HG03378 (cell line): ENCODE measurements around the gene TLCD3B.

Source experiments
- ATAC-seq: cut with Tn5 transposase; IDR thresholded peaks from one replicate; pipeline ENCODE4 v1.9.1; 2021; ENCODE audit warnings: mild to moderate bottlenecking, moderate library complexity; ENCODE audit not compliant: unreplicated experiment

Gene TLCD3B

DNA sequence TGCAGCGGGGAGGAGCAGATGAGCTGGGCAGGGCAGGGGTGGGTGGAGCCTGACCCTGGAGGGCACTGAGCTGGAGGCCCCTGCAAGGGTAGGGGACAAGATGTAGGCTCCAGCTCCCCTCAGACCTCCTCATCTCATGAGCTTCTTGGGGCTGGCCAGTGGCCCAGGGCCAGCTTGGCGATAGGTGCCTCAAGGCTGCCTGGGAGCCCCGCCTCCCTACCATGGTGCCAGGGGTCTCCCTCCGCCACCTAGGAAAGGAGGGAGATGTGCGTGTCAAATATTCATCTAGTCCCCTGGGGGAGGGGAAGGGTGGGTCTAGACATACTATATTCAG is 39.5 kb downstream of the TLCD3B start:
- no peak for ATAC-seq

DNA sequence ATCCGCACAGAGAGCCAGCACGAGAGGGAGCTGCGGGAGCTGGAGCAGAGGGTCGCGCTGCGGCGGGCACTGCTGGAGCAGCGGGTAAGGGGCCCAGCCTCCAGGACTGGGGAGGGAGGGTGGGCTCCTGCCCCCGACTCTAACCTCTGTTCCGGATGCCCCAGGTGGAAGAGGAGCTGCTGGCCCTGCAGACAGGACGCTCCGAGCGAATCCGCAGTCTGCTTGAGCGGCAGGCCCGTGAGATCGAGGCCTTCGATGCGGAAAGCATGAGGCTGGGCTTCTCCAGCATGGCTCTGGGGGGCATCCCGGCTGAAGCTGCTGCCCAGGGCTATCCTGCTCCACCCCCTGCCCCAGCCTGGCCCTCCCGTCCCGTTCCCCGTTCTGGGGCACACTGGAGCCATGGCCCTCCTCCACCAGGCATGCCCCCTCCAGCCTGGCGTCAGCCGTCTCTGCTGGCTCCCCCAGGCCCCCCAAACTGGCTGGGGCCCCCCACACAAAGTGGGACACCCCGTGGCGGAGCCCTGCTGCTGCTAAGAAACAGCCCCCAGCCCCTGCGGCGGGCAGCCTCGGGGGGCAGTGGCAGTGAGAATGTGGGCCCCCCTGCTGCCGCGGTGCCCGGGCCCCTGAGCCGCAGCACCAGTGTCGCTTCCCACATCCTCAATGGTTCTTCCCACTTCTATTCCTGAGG is 40.0 kb downstream of the TLCD3B start:
- ATAC-seq = no peak

DNA sequence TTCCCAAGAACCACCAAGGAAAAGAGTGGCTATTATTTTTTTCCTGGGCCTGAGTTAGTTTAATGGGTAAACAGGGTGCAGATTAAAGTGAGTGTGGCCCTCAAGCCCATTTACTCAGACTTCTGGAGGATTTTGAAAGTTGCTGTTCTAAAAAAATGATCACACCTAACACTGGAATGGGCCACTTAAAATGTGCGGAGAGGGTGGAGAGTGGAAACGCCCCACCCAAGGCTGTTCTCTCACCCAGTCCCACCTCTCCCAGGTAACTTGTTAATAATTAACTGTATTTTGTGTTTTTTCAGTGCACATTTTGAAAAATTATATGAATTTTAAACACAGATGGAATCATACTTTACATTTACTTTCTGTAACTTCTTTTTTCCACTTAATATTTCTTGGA is 41.0 kb downstream of the TLCD3B start:
- no peak for ATAC-seq

DNA sequence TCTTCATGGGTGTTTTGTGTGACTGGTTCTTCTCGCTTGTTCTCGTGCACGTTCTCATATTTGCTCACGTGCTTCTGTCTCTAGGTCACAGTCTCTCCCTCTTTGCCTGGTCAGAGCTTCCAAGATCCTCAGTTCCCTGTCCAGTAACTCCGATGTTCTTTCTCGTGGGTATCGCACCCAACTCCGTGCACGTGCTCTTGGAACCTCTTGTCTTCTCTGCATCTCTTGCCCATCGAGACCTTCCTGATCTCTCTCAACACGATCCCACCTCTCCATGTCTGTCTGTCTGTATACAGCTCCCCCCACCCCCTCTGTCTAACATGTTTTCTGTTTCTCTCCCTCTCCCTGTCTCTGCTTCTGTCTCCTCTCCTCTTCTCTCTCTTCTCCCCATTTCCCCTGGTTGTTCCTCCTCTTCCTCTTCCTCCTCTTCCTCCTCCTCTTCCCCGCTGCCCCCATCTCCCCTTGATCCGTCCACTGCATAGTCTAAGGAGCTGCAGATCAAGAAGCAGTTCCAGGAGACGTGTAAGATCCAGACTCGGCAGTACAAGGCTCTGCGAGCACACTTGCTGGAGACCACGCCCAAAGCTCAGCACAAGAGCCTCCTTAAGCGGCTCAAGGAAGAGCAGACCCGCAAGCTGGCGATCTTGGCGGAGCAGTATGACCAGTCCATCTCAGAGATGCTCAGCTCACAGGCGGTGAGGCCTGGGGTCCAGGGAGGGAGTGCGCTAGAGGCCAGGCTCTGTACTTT is 41.8 kb downstream of the TLCD3B start:
- no peak for ATAC-seq

DNA sequence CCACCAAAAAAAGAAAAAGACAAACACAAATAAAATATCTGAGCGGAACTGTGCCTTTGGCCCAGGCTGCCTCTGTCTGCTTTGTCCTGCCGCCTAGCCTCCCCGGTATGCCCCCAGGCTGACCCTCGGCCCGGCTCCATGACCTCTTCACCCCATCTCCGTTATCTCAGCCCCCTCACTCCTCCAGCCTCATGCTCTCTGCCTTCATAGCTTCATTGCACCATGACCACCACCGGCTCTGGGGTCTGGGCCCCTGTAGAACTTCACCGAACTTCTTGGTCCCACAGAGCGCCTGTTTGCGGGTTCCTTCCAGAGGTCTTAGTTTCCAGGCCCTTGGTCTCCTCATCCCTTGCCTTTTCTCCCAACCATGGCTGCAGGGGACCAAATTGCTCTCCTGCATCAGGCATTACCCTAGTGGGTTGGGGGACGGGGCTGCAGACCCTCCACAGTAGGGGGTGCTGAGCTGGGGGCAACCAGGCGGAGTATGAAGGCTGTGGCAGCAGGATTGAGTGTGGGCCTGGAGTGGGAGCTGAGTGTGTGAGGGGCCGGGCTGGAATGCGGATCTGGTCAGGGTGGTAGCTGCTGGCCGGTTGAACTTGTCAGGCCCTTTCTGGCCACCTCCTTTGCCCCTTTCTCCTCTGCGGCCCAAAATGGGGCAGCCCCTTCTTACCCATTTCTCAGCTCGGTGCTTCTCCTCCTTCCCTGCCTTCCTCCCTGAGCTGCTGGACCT is 42.6 kb downstream of the TLCD3B start:
- no peak for ATAC-seq

DNA sequence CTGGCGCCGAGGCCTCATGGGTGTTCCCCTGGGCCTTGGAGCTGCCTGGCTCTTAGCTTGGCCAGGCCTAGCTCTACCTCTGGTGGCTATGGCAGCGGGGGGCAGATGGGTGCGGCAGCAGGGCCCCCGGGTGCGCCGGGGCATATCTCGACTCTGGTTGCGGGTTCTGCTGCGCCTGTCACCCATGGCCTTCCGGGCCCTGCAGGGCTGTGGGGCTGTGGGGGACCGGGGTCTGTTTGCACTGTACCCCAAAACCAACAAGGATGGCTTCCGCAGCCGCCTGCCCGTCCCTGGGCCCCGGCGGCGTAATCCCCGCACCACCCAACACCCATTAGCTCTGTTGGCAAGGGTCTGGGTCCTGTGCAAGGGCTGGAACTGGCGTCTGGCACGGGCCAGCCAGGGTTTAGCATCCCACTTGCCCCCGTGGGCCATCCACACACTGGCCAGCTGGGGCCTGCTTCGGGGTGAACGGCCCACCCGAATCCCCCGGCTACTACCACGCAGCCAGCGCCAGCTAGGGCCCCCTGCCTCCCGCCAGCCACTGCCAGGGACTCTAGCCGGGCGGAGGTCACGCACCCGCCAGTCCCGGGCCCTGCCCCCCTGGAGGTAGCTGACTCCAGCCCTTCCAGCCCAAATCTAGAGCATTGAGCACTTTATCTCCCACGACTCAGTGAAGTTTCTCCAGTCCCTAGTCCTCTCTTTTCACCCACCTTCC is 43.5 kb downstream of the TLCD3B start:
- no peak for ATAC-seq

DNA sequence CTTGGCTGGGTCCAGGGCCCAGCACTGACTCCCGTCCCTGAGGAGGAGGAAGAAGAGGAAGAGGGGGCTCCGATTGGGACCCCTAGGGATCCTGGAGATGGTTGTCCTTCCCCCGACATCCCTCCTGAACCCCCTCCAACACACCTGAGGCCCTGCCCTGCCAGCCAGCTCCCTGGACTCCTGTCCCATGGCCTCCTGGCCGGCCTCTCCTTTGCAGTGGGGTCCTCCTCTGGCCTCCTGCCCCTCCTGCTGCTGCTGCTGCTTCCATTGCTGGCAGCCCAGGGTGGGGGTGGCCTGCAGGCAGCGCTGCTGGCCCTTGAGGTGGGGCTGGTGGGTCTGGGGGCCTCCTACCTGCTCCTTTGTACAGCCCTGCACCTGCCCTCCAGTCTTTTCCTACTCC is 44.1 kb downstream of the TLCD3B start:
- no peak for ATAC-seq

DNA sequence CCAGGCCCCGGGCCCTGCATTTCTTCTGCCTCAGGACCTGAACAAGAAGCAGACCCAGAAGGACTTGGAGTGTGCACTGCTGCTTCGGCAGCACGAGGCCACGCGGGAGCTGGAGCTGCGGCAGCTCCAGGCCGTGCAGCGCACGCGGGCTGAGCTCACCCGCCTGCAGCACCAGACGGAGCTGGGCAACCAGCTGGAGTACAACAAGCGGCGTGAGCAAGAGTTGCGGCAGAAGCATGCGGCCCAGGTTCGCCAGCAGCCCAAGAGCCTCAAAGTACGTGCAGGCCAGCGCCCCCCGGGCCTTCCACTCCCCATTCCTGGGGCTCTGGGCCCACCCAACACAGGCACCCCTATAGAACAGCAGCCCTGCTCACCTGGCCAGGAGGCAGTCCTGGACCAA is 44.8 kb downstream of the TLCD3B start:
- ATAC-seq = no peak

DNA sequence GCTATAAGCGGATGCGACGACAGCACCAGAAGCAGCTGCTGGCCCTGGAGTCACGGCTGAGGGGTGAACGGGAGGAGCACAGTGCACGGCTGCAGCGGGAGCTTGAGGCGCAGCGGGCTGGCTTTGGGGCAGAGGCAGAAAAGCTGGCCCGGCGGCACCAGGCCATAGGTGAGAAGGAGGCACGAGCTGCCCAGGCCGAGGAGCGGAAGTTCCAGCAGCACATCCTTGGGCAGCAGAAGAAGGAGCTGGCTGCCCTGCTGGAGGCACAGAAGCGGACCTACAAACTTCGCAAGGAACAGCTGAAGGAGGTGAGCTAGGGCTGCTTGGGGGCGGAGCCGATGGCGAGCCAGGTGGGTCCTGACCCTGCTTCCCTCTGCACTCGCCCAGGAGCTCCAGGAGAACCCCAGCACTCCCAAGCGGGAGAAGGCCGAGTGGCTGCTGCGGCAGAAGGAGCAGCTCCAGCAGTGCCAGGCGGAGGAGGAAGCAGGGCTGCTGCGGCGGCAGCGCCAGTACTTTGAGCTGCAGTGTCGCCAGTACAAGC is 45.7 kb downstream of the TLCD3B start:
- no peak for ATAC-seq

DNA sequence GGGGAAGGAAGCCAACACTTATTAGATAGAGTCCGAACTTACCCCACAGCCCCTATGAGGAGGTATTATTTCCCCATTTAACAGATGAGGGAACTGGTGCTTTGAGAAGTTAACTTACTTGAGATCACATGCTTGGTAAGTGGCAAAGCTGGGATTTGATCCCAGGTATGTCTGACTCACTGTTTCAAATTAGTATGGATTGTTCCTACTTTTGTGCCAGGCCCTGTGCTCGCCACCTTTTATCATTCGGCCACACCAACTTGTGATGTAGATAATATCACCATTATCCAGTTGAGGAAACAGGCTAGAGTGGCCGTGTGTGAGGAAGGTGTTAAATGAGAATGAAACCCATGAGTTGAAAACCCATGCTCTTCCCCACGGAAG is 46.3 kb downstream of the TLCD3B start:
- ATAC-seq = no peak

DNA sequence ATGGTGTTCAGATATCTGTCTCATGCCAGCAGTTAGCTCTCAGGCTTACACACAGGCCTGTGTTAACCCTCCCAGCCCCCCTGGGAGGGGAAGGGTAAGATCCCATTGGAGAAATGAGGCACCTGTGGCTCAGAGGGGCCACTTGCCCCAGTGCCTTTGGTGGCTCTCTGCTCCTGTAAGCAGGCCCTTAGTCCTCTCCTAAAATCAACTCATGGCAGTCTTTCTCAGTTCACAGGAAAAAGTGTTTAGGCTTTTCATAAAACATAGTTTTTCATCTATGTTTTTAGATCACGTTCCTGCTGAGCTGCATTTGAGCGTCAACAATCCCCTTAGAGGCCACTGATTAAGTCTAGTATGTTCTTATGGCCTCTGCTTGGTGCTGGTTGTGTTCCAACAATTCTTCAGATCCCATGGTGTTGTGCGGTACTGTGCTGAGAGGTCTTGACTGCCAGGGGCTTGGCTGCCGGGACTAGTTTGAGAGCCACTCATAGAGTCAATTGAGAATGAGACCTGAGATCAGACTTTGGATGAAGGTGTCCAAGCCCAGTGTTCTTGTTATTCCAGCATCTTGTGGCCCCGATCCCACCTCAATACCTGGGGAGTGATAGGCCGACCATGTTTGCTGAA is 46.8 kb downstream of the TLCD3B start:
- ATAC-seq = no peak

DNA sequence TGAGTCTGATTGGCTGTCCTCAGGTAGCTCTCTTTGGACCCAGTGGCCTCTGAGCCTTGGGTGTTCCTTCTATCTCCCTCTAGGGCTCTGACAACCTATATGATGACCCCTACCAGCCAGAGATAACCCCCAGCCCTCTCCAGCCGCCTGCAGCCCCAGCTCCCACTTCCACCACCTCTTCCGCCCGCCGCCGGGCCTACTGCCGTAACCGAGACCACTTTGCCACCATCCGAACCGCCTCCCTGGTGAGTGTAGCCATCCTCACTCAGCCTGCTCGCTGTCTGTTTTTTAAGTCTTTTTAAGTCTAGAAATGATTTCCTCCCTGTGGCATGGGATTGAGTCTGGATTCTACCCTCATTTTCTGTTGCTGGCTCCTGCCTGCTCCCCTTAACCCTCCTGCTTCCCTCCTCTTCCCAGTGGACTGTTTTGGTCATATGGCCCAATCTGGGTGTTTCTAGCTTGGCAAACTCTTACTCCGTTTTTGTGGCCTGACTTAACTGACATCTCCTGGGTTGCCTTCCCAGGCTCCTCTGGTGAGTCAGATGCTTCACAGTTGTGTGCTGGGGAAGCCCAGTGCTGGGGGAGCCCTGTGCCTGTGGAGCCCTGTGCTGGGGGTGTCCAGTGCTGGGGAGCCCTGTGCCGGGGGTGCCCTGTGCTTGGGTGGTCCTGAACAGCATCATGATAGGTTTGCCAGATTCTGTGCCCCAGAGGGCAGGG is 47.5 kb downstream of the TLCD3B start:
- ATAC-seq = no peak

DNA sequence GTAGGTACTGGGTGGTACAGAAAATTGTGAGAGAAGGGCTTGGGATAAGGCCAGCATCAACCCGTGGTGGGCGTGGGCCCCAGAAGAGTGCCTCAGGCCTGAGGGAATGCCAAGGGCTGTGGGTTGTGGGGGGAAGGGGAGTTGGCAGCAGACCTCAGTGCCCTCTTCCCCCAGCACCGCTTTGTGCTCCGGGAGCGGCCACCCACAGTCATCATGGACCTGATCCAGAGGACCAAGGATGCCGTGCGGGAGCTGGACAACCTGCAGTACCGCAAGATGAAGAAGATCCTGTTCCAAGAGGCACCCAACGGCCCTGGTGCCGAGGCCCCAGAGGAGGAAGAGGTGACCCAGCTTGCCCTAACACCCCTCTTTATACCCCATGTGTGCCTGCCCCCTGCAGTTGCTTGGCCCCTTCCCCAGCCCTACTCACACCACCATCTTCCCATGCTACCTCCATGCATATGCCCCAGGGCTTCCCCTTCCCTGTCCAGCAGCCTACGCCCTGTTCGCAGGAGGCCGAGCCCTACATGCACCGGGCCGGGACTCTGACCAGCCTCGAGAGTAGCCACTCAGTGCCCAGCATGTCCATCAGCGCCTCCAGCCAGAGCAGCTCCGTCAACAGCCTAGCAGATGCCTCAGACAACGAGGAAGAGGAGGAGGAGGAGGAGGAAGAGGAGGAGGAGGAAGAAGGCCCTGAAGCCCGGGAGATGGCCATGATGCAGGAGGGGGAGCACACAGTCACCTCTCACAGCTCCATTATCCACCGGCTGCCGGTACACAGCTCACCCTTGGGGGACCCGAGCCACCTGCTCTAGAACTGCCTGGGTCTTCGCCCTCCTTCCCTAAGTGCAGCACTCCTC is 48.3 kb downstream of the TLCD3B start:
- ATAC-seq = no peak

DNA sequence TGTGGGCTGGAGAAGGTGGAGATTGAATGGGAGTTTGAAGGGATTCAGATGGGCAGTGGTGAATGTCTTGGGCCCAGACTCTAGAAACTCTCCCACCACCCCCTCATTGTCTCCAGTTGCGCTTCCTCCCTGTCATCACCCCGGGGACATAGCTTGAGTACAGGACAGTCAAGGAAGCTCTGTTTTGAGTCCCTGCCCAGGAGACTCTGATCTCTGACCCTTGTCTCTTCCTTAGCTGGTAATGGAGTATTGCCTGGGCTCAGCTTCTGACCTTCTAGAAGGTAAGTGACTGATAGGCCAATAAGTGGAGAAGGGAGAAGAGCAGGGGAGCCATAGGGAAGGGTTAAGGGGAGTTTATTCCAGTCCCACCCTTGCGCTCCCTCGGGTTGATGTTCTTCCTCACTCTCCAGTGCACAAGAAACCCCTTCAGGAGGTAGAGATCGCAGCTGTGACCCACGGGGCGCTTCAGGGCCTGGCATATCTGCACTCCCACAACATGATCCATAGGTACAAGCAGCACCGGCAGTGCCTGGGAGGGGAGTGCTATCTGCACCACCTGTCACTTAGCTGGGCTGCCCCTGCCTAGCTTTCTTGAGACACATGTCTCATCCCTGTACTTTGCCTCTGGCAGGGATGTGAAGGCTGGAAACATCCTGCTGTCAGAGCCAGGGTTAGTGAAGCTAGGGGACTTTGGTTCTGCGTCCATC is 52.4 kb downstream of the TLCD3B start:
- no peak for ATAC-seq

DNA sequence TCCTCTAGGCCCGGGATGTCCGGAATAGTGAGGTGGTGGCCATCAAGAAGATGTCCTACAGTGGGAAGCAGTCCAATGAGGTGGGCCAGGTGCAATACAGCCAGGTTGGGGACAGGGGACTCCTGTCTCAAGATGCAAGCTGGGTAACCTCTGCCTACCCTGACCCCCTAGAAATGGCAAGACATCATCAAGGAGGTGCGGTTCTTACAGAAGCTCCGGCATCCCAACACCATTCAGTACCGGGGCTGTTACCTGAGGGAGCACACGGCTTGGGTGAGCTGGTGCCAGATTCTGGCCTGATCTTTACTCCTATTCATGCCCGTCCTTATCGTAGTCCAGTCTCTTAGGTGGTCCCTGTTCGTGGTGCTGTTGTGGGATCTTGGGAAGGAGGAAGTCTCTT is 53.0 kb downstream of the TLCD3B start:
- no peak for ATAC-seq

DNA sequence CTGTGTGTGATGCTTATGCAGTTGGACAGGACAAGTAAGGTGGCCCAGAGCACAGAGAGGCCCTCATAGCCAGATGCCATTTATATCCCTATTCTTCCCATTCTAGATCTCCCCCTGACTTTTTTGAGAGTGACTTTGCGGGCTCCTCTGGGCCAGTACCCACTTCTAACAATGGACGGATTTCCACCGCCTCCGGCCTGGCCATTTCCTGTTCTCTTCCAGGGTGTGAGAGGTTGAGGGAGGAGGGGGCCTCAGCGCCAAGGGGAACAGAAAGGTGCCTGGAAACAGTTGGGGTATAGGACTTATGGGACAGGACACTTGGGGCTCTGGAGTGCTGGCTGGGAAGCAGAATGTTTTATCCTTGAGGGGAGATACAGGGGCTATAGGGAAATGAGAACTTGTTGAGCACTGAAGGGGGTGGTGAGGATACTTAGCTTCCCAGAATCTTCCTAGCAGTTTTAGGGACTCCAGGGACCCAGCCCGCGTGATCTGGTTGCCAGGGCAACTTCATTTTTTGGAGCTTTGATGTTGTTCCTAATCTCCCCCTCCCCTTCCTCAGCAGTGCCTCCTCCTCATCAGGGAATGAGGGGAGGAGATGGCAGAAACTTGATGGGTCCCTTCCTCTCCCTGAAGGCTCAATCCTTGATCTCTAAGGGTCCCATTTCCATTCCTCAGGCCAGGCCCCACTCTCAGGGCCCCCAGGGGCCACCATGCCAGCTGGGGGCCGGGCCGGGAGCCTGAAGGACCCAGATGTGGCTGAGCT is 53.8 kb downstream of the TLCD3B start:
- no peak for ATAC-seq

DNA sequence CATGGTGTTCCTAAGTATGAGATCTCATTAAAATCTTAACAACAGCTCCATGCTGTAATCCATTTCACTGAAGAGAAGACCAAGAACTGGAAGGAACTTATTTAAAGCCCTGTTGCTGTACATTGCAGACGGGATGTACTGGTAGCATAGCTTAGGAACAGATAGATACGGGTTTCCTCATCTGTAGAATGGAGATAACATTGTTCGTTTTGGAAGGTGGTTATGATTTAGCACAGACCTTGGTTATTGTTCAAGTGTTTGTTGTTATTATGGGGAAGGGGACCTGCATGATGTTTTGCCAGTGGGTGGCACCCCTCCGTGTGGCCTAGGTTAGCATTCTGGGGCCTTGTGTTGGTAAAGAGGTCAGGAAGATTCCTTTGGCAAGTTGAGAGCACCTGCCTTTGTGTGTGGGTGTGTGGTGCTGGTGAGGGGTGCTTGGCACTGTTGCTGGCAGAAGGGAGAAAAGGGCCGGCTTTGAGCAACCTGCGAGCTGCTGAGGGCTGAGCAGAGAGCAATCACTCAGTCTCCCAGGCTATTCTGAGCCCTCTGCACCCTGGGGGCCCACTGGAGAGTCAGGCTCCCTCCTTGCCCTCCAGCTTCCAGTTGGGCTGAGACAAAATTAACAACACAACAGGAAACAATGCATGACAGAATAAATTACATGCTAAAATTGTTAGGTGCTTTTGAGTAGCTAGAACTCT is 55.1 kb downstream of the TLCD3B start:
- ATAC-seq = no peak
